ENCODE data around the gene IFT88.

The IFT88 gene

DNA sequence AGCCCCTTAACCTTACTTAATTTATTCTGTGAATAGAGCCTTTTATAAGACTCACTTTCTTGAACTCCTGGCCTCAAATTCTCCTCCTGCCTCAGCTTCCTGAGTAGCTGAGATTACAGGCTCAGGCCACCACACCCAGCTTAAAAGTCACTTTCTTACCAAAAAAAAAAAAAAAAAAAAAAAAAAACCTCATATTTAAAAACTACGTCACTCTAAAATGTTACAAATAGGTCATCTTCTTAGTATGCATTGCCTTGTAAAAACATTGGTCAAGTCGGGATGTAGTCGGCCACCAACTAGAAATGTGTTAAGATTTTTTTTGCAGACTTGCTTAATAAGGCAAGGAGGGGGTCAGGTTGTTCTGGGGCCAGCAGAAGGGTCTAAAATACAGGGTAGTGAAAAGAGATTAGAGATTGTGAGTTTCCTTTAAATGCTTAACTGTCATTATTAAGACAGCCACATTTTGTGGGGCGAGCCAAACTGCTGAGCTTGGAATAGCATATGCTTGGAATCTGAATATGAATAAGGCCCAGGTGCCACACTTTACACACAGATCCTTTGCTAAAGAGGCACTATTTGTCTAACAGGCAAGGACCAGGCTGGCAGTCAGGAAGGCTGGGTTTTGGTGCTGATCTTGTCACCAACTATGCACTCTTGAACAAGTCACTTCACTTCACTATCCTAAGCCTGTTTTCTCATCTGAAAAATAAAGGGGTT, 120.1 kb downstream of the IFT88 start:
- DNase-seq (ENCODE audit: low spot score), result no peak

GRCh38 chr13:20689291-20689690, 122.3 kb downstream of the IFT88 start:
- no peak for DNase-seq (ENCODE audit: low spot score)

GRCh38 chr13:20691616-20692015, 124.7 kb downstream of the IFT88 start:
- DNase-seq (ENCODE audit: low spot score), result no peak

GRCh38 chr13:20696073-20696472, 129.1 kb downstream of the IFT88 start:
- no peak for DNase-seq (ENCODE audit: low spot score)

DNA sequence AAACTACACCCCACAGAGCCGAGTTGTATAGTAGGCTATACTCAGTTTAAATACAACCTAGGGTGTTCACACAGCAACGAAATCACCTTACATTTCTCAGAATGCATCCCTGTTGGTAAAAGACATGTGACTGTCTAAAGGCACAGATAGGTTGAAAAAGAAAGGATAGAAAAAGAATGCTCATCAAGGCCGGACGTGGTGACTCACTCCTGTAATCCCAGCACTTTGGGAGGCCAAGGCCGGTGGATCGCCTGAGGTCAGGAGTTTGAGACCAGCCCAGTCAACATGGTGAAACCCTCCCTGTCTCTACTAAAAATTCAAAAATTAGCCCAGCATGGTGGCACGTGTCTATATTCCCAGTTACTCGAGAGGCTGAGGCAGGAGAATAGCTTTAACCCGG, 132.8 kb downstream of the IFT88 start:
- no peak for DNase-seq (ENCODE audit: low spot score)

- no peak for DNase-seq (ENCODE audit: low spot score)
These were observed 133.3 kb downstream of the IFT88 start for GRCh38 chr13:20700288-20700687.

- no peak for DNase-seq (ENCODE audit: low spot score)
These were observed 134.5 kb downstream of the IFT88 start for GRCh38 chr13:20701461-20701860.

DNA sequence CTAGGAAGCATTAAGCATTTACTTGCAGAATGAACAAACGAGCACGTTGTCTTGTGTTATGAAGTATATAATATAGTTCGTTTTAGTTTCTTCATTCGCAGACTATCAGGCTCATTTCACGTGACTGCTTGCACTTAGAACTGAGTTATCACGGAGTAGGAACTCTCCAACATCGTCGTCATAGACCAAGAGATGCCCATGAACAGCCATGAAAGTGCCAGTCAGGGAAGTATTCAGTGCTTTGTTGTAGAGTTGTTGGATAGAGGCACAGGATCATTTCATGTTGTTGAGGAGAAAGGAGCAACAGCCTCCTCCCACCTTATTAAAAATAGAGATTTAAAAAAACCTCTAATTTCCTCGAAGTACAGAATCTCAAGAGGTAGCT, 135.6 kb downstream of the IFT88 start:
- no peak for DNase-seq (ENCODE audit: low spot score)

DNA sequence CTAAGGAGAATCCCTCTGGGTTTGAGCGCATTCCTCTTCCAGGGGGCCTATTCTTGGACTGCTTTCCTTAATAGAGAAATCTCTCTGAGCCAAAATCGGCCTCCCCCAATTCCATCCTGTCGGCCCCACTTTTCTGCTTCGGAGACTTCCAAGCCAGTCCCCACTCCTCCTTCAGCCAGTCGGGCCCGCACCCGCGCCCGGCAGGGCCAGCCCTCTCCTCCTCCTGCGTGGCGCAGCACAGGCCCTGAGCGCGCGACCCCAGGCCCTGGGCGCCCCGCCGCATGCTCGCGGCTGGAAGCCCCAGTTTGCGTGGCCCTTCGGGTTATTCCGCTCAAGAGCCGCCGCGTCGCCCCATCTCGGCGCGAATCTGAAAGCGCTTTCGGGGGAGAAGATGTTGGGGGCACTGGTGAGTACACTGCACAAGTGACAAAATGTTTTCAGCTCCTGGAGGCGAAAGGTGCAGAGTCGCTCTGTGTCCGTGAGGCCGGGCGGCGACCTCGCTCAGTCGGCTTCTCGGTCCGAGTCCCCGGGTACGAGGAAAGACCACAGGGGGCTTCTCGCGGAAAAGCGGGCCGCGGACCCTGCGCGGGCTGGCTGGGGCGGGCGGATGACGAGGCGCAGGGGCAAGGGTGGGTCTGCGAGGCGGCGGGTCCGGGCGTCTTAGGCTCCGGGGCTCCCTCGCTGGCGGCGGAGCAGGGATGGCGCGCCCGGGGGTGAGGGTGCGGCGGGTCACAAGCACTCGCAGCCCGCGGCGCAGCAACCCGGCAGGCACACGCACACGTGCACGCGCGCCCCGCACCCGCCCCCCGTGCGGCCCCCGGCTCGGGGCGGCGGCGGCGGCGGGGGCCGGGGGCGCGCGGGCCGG, 136.2 kb downstream of the IFT88 start, which contains the start of gene IL17D:
IL17D (plus strand) TSS at position 785 of the 865 bp plus-strand sequence. CDS start 303 bp downstream, outside the sequence.
- DNase-seq (ENCODE audit: low spot score), result no peak

- DNase-seq (ENCODE audit: low spot score), result peak; percentile 78
These were observed 137.0 kb downstream of the IFT88 start for GRCh38 chr13:20703780-20704458.

DNA sequence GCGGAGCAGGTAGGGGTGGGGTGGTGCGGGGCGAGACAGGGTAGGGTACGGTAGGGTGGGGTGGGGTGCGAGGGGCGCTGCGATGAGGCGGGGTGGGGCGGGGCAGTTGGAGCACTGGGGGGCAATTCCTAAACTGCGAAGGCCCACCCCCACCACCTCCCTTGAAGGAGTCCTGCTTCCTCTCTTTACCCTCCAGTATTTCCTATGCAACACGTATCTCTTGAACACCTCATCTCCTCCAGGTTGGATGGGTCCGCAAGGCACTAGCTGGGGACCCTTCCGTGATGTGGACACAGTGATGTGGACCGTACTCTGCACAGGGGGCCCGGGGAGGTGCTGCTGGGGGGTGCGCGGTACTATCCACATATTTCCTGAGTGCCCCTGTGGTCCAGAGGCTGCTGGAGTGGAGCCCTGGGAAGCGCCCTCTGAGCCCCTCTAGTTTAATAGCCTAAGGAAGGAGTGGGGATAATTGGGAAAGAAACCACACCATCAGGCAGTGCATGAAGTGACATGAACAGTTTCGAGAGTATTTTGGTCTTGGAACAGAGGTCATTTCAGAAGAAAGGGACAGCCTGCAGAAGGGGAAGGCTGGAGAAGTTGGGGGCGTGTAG, 137.6 kb downstream of the IFT88 start:
- no peak for DNase-seq (ENCODE audit: low spot score)

DNA sequence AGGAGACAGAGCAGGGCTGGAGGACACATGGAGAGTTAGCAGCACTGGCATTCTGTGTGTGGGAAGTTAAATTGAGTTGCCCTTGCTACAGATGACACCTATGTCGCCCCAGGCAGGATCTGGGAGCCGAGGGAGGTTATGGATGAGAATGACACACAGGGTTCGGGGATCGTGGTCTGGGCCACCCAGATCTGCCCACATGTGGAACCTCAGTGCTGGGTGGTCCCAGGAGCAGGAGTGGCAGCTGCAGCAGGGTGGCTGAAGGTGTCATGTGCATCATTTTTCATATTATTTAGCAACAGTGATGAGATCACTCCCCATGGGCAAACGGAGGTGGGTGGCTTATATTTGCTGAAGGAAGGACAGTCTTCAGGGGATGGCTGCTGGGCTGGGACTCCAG, 139.7 kb downstream of the IFT88 start:
- no peak for DNase-seq (ENCODE audit: low spot score)

- no peak for DNase-seq (ENCODE audit: low spot score)
These were observed 141.3 kb downstream of the IFT88 start for GRCh38 chr13:20708216-20708615.

GRCh38 chr13:20709369-20709768, 142.4 kb downstream of the IFT88 start:
- no peak for DNase-seq (ENCODE audit: low spot score)

DNA sequence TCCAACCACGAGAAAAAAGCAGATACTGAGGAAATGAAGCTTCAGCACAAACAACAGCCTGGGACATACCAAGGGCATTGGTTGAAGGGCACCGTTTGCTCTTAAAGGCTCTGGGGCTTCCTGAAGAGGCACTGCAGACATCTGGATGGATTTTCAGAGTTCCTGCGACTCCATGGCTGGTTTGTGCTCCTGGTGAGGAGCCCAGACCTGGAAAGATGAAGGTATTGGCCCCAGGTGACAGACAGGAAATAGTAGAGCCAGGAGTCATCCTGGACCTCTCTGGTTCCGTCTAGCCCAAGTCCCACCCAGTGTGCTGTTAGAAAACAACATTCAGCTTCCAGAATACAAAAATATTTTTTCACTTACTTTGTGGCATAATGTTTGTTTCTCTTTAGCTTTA, 142.8 kb downstream of the IFT88 start:
- no peak for DNase-seq (ENCODE audit: low spot score)

- DNase-seq (ENCODE audit: low spot score), result no peak
These were observed 144.5 kb downstream of the IFT88 start for GRCh38 chr13:20711301-20712044.

- no peak for DNase-seq (ENCODE audit: low spot score)
These were observed 146.0 kb downstream of the IFT88 start for GRCh38 chr13:20713014-20713376.

- DNase-seq (ENCODE audit: low spot score), result peak; percentile 51
These were observed 146.8 kb downstream of the IFT88 start for GRCh38 chr13:20713751-20714150.

- DNase-seq (ENCODE audit: low spot score), result no peak
These were observed 147.2 kb downstream of the IFT88 start for GRCh38 chr13:20714161-20714560.

- DNase-seq (ENCODE audit: low spot score), result no peak
These were observed 147.8 kb downstream of the IFT88 start for GRCh38 chr13:20714563-20715329.

GRCh38 chr13:20715330-20715712, 148.4 kb downstream of the IFT88 start:
- no peak for DNase-seq (ENCODE audit: low spot score)
